GM20431 (cell line): ENCODE data around the gene WNT8B.

ENCODE experiments used
- in situ Hi-C: fragments of 300-500 bp; cut with MseI, MboI; formaldehyde crosslinking; loops from one replicate; pipeline ENCODE4 v1.15.0; 2020; ENCODE audit warnings: low sequenced_read_pairs; ENCODE audit not compliant: unreplicated experiment

The WNT8B gene

GRCh38 chr10:100482181-100482833, 19.5 kb downstream of the WNT8B start:
- in situ Hi-C loops, result no loop called here

- in situ Hi-C loops, result no loop called here
Observed at GRCh38 chr10:100482834-100483185, 20.0 kb downstream of the WNT8B start.

GRCh38 chr10:100483876-100484666, 21.3 kb downstream of the WNT8B start:
- in situ Hi-C loops, result no loop called here

- in situ Hi-C loops, result no loop called here
Observed at GRCh38 chr10:100485366-100485765, 22.6 kb downstream of the WNT8B start.

- in situ Hi-C loops, result no loop called here
Observed at GRCh38 chr10:100485801-100486495, 23.1 kb downstream of the WNT8B start.

- in situ Hi-C loops, result no loop called here
Observed at GRCh38 chr10:100487529-100487928, 24.7 kb downstream of the WNT8B start.

GRCh38 chr10:100489396-100489795, 26.6 kb downstream of the WNT8B start:
- in situ Hi-C loops, result no loop called here

- in situ Hi-C loops, result no loop called here
Observed at GRCh38 chr10:100490531-100490930, 27.7 kb downstream of the WNT8B start.

GRCh38 chr10:100496567-100496966, 33.8 kb downstream of the WNT8B start:
- in situ Hi-C loops, result no loop called here

GRCh38 chr10:100498059-100498458, 35.2 kb downstream of the WNT8B start:
- in situ Hi-C loops, result no loop called here

GRCh38 chr10:100501423-100501822, 38.6 kb downstream of the WNT8B start:
- in situ Hi-C loops, result loop anchor here (10.0 kb wide), 1 partner anchor 67 kb away; no protein-coding TSS in a partner anchor

- in situ Hi-C loops, result loop anchor here (10.0 kb wide), 1 partner anchor 68 kb away; no protein-coding TSS in a partner anchor
Observed at GRCh38 chr10:100502926-100503494, 40.2 kb downstream of the WNT8B start.

- in situ Hi-C loops, result loop anchor here (10.0 kb wide), 1 partner anchor 69 kb away; no protein-coding TSS in a partner anchor
Observed at GRCh38 chr10:100504096-100504495, 41.3 kb downstream of the WNT8B start.

- in situ Hi-C loops, result loop anchor here (10.0 kb wide), 1 partner anchor 70 kb away; no protein-coding TSS in a partner anchor
Observed at GRCh38 chr10:100505164-100505563, 42.4 kb downstream of the WNT8B start.

GRCh38 chr10:100506596-100507356, 44.0 kb downstream of the WNT8B start:
- in situ Hi-C loops, result loop anchor here (10.0 kb wide), 1 partner anchor 72 kb away; no protein-coding TSS in a partner anchor

- in situ Hi-C loops, result loop anchor here (10.0 kb wide), 1 partner anchor 73 kb away; no protein-coding TSS in a partner anchor
Observed at GRCh38 chr10:100507357-100507732, 44.5 kb downstream of the WNT8B start.

- in situ Hi-C loops, result loop anchor here (10.0 kb wide), 1 partner anchor 73 kb away; no protein-coding TSS in a partner anchor
Observed at GRCh38 chr10:100508266-100508665, 45.5 kb downstream of the WNT8B start.

- in situ Hi-C loops, result loop anchor here (10.0 kb wide), 1 partner anchor 74 kb away; no protein-coding TSS in a partner anchor
Observed at GRCh38 chr10:100508691-100509150, 45.9 kb downstream of the WNT8B start.

- in situ Hi-C loops, result loop anchor here (10.0 kb wide), 1 partner anchor 75 kb away; no protein-coding TSS in a partner anchor
Observed at GRCh38 chr10:100509241-100509840, 46.5 kb downstream of the WNT8B start.
